PC-3 (cell line): ENCODE data around the gene FGGY. TPM values are rescaled to one million over a fixed set of nuclear protein-coding genes. Genes with fewer than 3 reads are reported as not detected.

Source experiments
- ATAC-seq: fragments of 200-7000 bp; cut with Tn5 transposase; 2 replicates; pipeline ENCODE4 v1.9.1; 2020; ENCODE audit warnings: mild to moderate bottlenecking, moderate library complexity
- BruUV-seq: library from RNA; stranded (reverse); fragments of 400-500 nt; replicated peaks from 2 replicates; lab custom pipeline; 2021; lab: Mats Ljungman, UMichigan
- CTCF ChIA-PET: fragments of 300-600 bp; sonication (Branson Sonifier 250); formaldehyde crosslinking; loops from one replicate; lab custom pipeline; 2022; ENCODE audit warnings: antibody characterized with exemption; lab: Charles Lee
- POLR2A ChIA-PET: fragments of 300-600 bp; sonication (Branson Sonifier 250); formaldehyde crosslinking; loops from one replicate; lab custom pipeline; 2022; ENCODE audit warnings: antibody characterized with exemption; ENCODE audit not compliant: unreplicated experiment; lab: Charles Lee
- DNase-seq: peaks from one replicate; pipeline ENCODE4 v3.0.0-alpha.2; 2015
- H2AFZ ChIP-seq: fragments of 300-600 bp; sonication (generic); 2 replicates; pipeline ENCODE4 v1.6.0; 2016; ENCODE audit warnings: antibody characterized with exemption, low read length
- H3F3A ChIP-seq: fragments of 300-600 bp; sonication (generic); one replicate; pipeline ENCODE4 v1.6.0; 2017; ENCODE audit warnings: antibody characterized with exemption, low read length, control low read depth, mild to moderate bottlenecking; ENCODE audit not compliant: unreplicated experiment
- H3K27ac ChIP-seq: fragments of 300-600 bp; sonication (generic); 2 replicates; pipeline ENCODE4 v1.5.1; 2016; ENCODE audit warnings: mild to moderate bottlenecking, low read length
- H3K27me3 ChIP-seq: fragments of 300-600 bp; sonication (generic); 2 replicates; pipeline ENCODE4 v1.6.1; 2016; ENCODE audit warnings: low read length, mixed read lengths
- H3K36me3 ChIP-seq: fragments of 300-600 bp; sonication (generic); 2 replicates; pipeline ENCODE4 v1.6.1; 2016; ENCODE audit warnings: low read depth, mixed run types, low read length, mixed read lengths
- H3K4me1 ChIP-seq: fragments of 300-600 bp; sonication (generic); 2 replicates; pipeline ENCODE4 v1.5.1; 2016; ENCODE audit warnings: low read length; ENCODE audit not compliant: insufficient read depth
- H3K4me2 ChIP-seq: fragments of 300-600 bp; sonication (generic); 2 replicates; pipeline ENCODE4 v1.6.0; 2016; ENCODE audit warnings: low read length
- H3K4me3 ChIP-seq: fragments of 300-600 bp; sonication (generic); 2 replicates; pipeline ENCODE4 v1.5.1; 2016; ENCODE audit warnings: mild to moderate bottlenecking, low read length, mixed read lengths
- H3K79me2 ChIP-seq: fragments of 300-600 bp; sonication (generic); 2 replicates; pipeline ENCODE4 v1.6.1; 2017; ENCODE audit warnings: low read length, mixed read lengths
- H3K9ac ChIP-seq: fragments of 300-600 bp; sonication (generic); 2 replicates; pipeline ENCODE4 v1.6.0; 2016; ENCODE audit warnings: mild to moderate bottlenecking, low read length
- H3K9me2 ChIP-seq: fragments of 300-600 bp; sonication (generic); replicated peaks from 2 replicates; pipeline ENCODE4 v1.6.1; 2016; ENCODE audit warnings: mixed run types, low read length, mixed read lengths
- H3K9me3 ChIP-seq: fragments of 300-600 bp; sonication (generic); 2 replicates; pipeline ENCODE4 v1.6.1; 2016; ENCODE audit warnings: low read length, mixed read lengths
- H4K20me1 ChIP-seq: fragments of 300-600 bp; sonication (generic); 2 replicates; pipeline ENCODE4 v1.6.1; 2016; ENCODE audit warnings: low read length, mixed read lengths
- EZH2 ChIP-seq: fragments of 300-600 bp; sonication (generic); IDR thresholded peaks from one replicate; pipeline ENCODE4 v1.6.1; 2017; ENCODE audit warnings: antibody characterized with exemption, mild to moderate bottlenecking, low read length; ENCODE audit not compliant: unreplicated experiment
- EZH2phosphoT487 ChIP-seq: fragments of 300-600 bp; sonication (generic); IDR thresholded peaks from 2 replicates; pipeline ENCODE4 v1.6.1; 2018; ENCODE audit warnings: mild to moderate bottlenecking, antibody characterized with exemption, low read length, borderline replicate concordance
- intact Hi-C: fragments of 100-400 bp; cut with micrococcal nuclease; formaldehyde crosslinking; loops from 2 replicates; pipeline ENCODE4 v1.9.0; 2023
- total RNA-seq: library from RNA; depleted of rRNA; stranded (reverse); fragments of >200 nt; gene quantifications from 2 replicates; pipeline ENCODE4 v1.2.3, GENCODE V29; 2014
- TF ChIP-seq, protein P1 (sequence below): fragments of 300-600 bp; sonication (generic); conservative IDR thresholded peaks from 2 replicates; pipeline ENCODE4 v1.5.1; 2017; ENCODE audit warnings: antibody characterized with exemption, low read depth, mild to moderate bottlenecking, low read length

The FGGY gene
- total RNA-seq, 1 experiment from 2014 or later, result 7.4 TPM

- no peaks in the 10 kb centered on the region for H3K27me3 ChIP-seq
- no peak for TF ChIP-seq EZH2
- TF ChIP-seq EZH2phosphoT487, result no peak
- TF ChIP-seq, protein P1, sequence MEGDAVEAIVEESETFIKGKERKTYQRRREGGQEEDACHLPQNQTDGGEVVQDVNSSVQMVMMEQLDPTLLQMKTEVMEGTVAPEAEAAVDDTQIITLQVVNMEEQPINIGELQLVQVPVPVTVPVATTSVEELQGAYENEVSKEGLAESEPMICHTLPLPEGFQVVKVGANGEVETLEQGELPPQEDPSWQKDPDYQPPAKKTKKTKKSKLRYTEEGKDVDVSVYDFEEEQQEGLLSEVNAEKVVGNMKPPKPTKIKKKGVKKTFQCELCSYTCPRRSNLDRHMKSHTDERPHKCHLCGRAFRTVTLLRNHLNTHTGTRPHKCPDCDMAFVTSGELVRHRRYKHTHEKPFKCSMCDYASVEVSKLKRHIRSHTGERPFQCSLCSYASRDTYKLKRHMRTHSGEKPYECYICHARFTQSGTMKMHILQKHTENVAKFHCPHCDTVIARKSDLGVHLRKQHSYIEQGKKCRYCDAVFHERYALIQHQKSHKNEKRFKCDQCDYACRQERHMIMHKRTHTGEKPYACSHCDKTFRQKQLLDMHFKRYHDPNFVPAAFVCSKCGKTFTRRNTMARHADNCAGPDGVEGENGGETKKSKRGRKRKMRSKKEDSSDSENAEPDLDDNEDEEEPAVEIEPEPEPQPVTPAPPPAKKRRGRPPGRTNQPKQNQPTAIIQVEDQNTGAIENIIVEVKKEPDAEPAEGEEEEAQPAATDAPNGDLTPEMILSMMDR, result no peak
- POLR2A ChIA-PET, result no interaction called here
- no peaks in the 10 kb centered on the region for H4K20me1 ChIP-seq
- H2AFZ ChIP-seq, result no peak overlapping the region
- ATAC-seq (no peak), DNase-seq (no peak)
- H3F3A ChIP-seq, result no peaks in the 10 kb centered on the region
- H3K36me3 ChIP-seq, result no peaks in the 10 kb centered on the region
- no peaks in the 10 kb centered on the region for H3K79me2 ChIP-seq
- BruUV-seq, result no TSS peak
- H3K4me2 ChIP-seq, result no peak overlapping the region
- no peaks in the 10 kb centered on the region; the same call in 1 of the 2 replicates for H3K4me1 ChIP-seq
- H3K9me3 ChIP-seq, result no peaks in the 10 kb centered on the region
- CTCF ChIA-PET, result no interaction called here
- no peak overlapping the region for H3K9ac ChIP-seq
- intact Hi-C loops, result no loop called here
- H3K4me3 ChIP-seq, result no peak overlapping the region
- H3K27ac ChIP-seq, result no peak overlapping the region
- no peaks in the 10 kb centered on the region for H3K9me2 ChIP-seq
These were observed 243.2 kb downstream of the FGGY start for GRCh38 chr1:59539961-59540681.

DNA sequence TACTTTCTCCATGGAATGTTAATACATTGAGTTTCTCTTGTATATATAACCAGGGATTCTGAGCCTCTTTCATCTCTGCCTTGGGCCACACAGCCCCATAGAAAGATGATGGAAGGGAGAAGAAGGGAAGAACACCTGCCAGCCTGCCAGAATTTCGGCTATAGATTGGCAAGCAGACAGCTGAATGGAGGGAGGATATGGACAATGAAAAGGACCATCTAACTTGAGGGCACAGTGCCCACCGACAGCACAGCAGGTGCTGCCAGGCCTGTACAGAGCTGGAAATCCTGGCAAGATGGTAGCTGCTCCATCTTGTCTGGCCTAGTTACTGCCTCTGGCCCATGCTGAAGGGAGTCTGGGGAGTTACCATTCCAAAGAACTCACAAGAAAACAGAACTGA lies 244.3 kb downstream of the FGGY start:
- no peak for DNase-seq
- Histone ChIP-seq H3K9me2 (no peaks in the 10 kb centered on the region), H3K27me3 (no peaks in the 10 kb centered on the region), H3K4me3 (no peak overlapping the region), H2AFZ (no peak overlapping the region), H3K79me2 (no peaks in the 10 kb centered on the region), H3K9ac (no peak overlapping the region), H3F3A (no peaks in the 10 kb centered on the region), H3K4me1 (no peaks in the 10 kb centered on the region; the same call in 1 of the 2 replicates), H3K4me2 (no peak overlapping the region), H3K27ac (no peak overlapping the region), H4K20me1 (no peaks in the 10 kb centered on the region), H3K36me3 (no peaks in the 10 kb centered on the region), H3K9me3 (no peaks in the 10 kb centered on the region)
- no peak for ATAC-seq
- intact Hi-C loops, result no loop called here
- TF ChIP-seq, protein P1, result no peak
- no peak for TF ChIP-seq EZH2
- no peak for TF ChIP-seq EZH2phosphoT487
- ChIA-PET CTCF (no interaction called here), POLR2A (no interaction called here)
- no TSS peak for BruUV-seq

GRCh38 chr1:59541891-59542290 lies 245.0 kb downstream of the FGGY start:
- H3K4me1 ChIP-seq, result no peaks in the 10 kb centered on the region; the same call in 1 of the 2 replicates
- H3K9ac ChIP-seq, result no peak overlapping the region
- no peaks in the 10 kb centered on the region for H3K27me3 ChIP-seq
- intact Hi-C loops, result no loop called here
- H3K36me3 ChIP-seq, result no peaks in the 10 kb centered on the region
- ATAC-seq (no peak), DNase-seq (no peak)
- ChIA-PET POLR2A (no interaction called here), CTCF (no interaction called here)
- no peak for TF ChIP-seq EZH2
- TF ChIP-seq, protein P1, result no peak
- TF ChIP-seq EZH2phosphoT487, result no peak
- no TSS peak for BruUV-seq
- H3K27ac ChIP-seq, result no peak overlapping the region
- no peaks in the 10 kb centered on the region for H3K9me3 ChIP-seq
- H3K9me2 ChIP-seq, result no peaks in the 10 kb centered on the region
- no peaks in the 10 kb centered on the region for H4K20me1 ChIP-seq
- no peaks in the 10 kb centered on the region for H3K79me2 ChIP-seq
- no peak overlapping the region for H3K4me3 ChIP-seq
- H2AFZ ChIP-seq, result no peak overlapping the region
- H3K4me2 ChIP-seq, result no peak overlapping the region
- no peaks in the 10 kb centered on the region for H3F3A ChIP-seq
